CD4-positive, CD25-positive, alpha-beta regulatory T cell (primary cell): ENCODE results near the gene GRN. TPM values are rescaled to one million over a fixed set of nuclear protein-coding genes. Genes with fewer than 3 reads are reported as not detected.

ENCODE experiments used
- ATAC-seq, 2 donors: fragments of 150-1000 bp; cut with Tn5 transposase; one replicate each; pipeline ENCODE4 v1.10.0; 2021; ENCODE audit warnings: low read depth in 2 of 2, moderate number of reproducible peaks in 2 of 2, moderate library complexity in 1 of 2
- DNase-seq, 3 donors: peaks; one replicate each; pipeline versions ENCODE4 v3.0.0 to v3.0.0-alpha.2; 2012 to 2022; ENCODE audit warnings: mixed read lengths in 1 of 3
- H3K27ac ChIP-seq: one replicate; pipeline ENCODE4 v1.7.0; 2013; ENCODE audit warnings: mild to moderate bottlenecking, low read length; ENCODE audit not compliant: insufficient read depth, poor library complexity, severe bottlenecking
- H3K27me3 ChIP-seq: one replicate; pipeline ENCODE4 v1.7.0; 2013; ENCODE audit warnings: low read length; ENCODE audit not compliant: control insufficient read depth, insufficient read depth
- H3K36me3 ChIP-seq: one replicate; pipeline ENCODE4 v1.7.0; 2013; ENCODE audit warnings: mild to moderate bottlenecking, low read length, moderate library complexity; ENCODE audit not compliant: control insufficient read depth, insufficient read depth
- H3K4me1 ChIP-seq: 2 replicates; pipeline ENCODE4 v1.7.0; 2013; ENCODE audit warnings: mild to moderate bottlenecking, low read length; ENCODE audit not compliant: insufficient read depth, control insufficient read depth, poor library complexity, severe bottlenecking
- H3K4me3 ChIP-seq: one replicate; pipeline ENCODE4 v1.7.0; 2013; ENCODE audit warnings: low read depth, mild to moderate bottlenecking, low read length, moderate library complexity
- H3K9me3 ChIP-seq, 2 experiments: 1 replicate in 1 of 2; 2 replicates in 1 of 2; pipeline ENCODE4 v1.7.0; 2013; ENCODE audit warnings: low read length in 2 of 2, mild to moderate bottlenecking in 1 of 2, moderate library complexity in 1 of 2; ENCODE audit not compliant: control insufficient read depth in 2 of 2
- H3K27ac Mint-ChIP-seq, 3 donors: one replicate each; pipeline ENCODE4 v1.8.0; 2020 to 2022; ENCODE audit warnings: mild to moderate bottlenecking in 3 of 3, mixed read lengths in 3 of 3, moderate library complexity in 2 of 3
- H3K27me3 Mint-ChIP-seq: one replicate; pipeline ENCODE4 v1.8.0; 2022; ENCODE audit warnings: mild to moderate bottlenecking, mixed read lengths
- H3K36me3 Mint-ChIP-seq: one replicate; pipeline ENCODE4 v1.8.0; 2020; ENCODE audit warnings: mixed read lengths
- H3K4me1 Mint-ChIP-seq, 4 donors: one replicate each; pipeline ENCODE4 v1.8.0; 2020 to 2022; ENCODE audit warnings: mixed read lengths in 4 of 4, mild to moderate bottlenecking in 1 of 4
- H3K4me3 Mint-ChIP-seq, 4 donors: one replicate each; pipeline ENCODE4 v1.8.0; 2020 to 2022; ENCODE audit warnings: mild to moderate bottlenecking in 4 of 4, mixed read lengths in 4 of 4, moderate library complexity in 3 of 4
- H3K9me3 Mint-ChIP-seq, 7 donors: one replicate each; pipeline ENCODE4 v1.8.0; 2020 to 2022; ENCODE audit warnings: mixed read lengths in 7 of 7, mild to moderate bottlenecking in 3 of 7, moderate library complexity in 2 of 7
- polyA plus RNA-seq, 4 donors: library from polyadenylated mRNA; unstranded; fragments of 300-500 nt; fragmentation: Illumina TruSeq; gene quantifications; one replicate each; pipeline ENCODE4 v1.2.3, GENCODE V29; 2021
- total RNA-seq: library from RNA; stranded (reverse); gene quantifications from one replicate; pipeline ENCODE4 v1.2.3, GENCODE V29; 2022

Gene GRN
- 24.3 TPM for total RNA-seq
- 10 to 100 TPM; 29.1 to 39.4 (median 33.7) TPM for polyA plus RNA-seq

DNA sequence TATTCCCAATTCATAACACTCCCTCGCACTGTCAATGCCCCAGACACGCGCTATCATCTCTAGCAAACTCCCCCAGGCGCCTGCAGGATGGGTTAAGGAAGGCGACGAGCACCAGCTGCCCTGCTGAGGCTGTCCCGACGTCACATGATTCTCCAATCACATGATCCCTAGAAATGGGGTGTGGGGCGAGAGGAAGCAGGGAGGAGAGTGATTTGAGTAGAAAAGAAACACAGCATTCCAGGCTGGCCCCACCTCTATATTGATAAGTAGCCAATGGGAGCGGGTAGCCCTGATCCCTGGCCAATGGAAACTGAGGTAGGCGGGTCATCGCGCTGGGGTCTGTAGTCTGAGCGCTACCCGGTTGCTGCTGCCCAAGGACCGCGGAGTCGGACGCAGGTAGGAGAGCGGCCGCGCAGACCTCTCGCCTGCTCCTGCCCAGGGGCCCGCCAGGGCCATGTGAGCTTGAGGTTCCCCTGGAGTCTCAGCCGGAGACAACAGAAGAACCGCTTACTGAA is at the start of gene GRN:
TSS of gene GRN (plus strand) at position 364 of the 515 bp plus-strand sequence. CDS start 3,863 bp downstream, outside the sequence.
- Mint-ChIP-seq H3K4me3 (peak within 1 kb of the TSS; percentile 93 to 99 (median 95)), H3K9me3 (no peaks in the 10 kb centered on the region), H3K4me1 (peaks cover 0 to 25% (median 14%) of the 10 kb centered on the region in 4 donors), H3K36me3 (no peaks in the 10 kb centered on the region), H3K27ac (peak within 1 kb of the TSS; percentile 71 to 90 (median 85)), H3K27me3 (peaks cover 14% of the 10 kb centered on the region)
- DNase-seq = peak; percentile 77 to 90 (median 83)
- peak; percentile 95 to 98 for ATAC-seq
- no peaks in the 10 kb centered on the region for H3K36me3 ChIP-seq
- peak within 1 kb of the TSS; percentile 44 for H3K27ac ChIP-seq
- H3K27me3 ChIP-seq = no peaks in the 10 kb centered on the region
- H3K4me1 ChIP-seq = peaks cover 19% of the 10 kb centered on the region
- H3K4me3 ChIP-seq = peak within 1 kb of the TSS; percentile 87
- H3K9me3 ChIP-seq = no peaks in the 10 kb centered on the region

DNA sequence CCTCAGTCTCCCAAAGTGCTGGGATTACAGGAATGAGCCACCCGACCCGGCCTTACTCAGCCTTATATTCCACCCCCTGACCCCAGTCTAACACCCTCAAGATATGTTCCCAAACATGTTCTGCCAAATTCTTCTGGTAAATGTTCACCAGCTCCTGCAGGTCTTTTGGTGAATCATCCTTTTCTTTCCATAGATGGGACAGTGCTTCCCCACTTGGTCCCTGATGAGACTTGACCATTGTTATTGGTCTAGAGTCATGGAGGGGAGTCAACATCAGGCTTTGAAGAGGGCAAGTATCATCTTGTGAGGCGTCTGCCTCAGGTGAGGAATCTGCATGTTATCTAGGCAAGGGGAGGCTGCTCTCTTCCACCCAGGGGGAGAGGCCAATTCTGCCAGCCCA is 47.1 kb upstream of the GRN start:
- ATAC-seq = no peak

DNA sequence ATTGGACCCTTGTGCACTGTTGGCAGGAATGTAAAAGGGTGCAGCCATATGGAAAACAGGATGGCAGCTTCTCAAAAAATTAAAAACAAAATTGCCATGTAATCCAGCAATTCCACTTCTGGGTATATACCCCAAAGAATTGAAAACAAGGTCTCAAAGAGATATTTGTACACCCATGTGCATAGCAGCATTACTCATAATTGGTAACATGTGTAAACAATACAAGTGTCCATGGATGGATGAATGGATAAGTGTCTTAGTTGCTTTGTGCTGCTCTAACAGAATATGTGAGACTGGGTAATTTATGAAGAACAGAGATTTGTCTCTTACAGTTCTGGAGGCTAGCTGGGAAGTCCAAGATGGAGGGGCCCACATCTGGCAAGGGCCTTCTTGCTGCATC is 40.5 kb upstream of the GRN start:
- ATAC-seq = no peak
- H3K4me1 Mint-ChIP-seq = peaks cover 0 to 19% (median 6%) of the 10 kb centered on the region in 4 donors
- H3K36me3 Mint-ChIP-seq = no peaks in the 10 kb centered on the region
- H3K4me3 Mint-ChIP-seq = no peak overlapping the region
- H3K9me3 Mint-ChIP-seq = peaks cover 0 to 2% (median 0%) of the 10 kb centered on the region in 7 donors
- Histone ChIP-seq H3K4me3 (no peak overlapping the region), H3K27me3 (peaks cover 15% of the 10 kb centered on the region), H3K36me3 (no peaks in the 10 kb centered on the region), H3K4me1 (peaks cover 17% of the 10 kb centered on the region), H3K27ac (no peak overlapping the region), H3K9me3 (no peaks in the 10 kb centered on the region)
- DNase-seq = no peak
- no peak overlapping the region for H3K27ac Mint-ChIP-seq
- peaks cover 46% of the 10 kb centered on the region for H3K27me3 Mint-ChIP-seq

More for the DNA sequence above, 47.1 kb upstream of the GRN start:
- H3K9me3 Mint-ChIP-seq = no peaks in the 10 kb centered on the region
- H3K36me3 ChIP-seq = no peaks in the 10 kb centered on the region
- H3K4me3 ChIP-seq = no peak overlapping the region
- no peak for DNase-seq
- H3K4me1 ChIP-seq = no peaks in the 10 kb centered on the region
- H3K36me3 Mint-ChIP-seq = no peaks in the 10 kb centered on the region
- peaks cover 5% of the 10 kb centered on the region for H3K27me3 ChIP-seq
- no peak overlapping the region for H3K27ac Mint-ChIP-seq
- H3K4me1 Mint-ChIP-seq = peaks cover 0 to 6% (median 0%) of the 10 kb centered on the region in 4 donors
- H3K9me3 ChIP-seq = no peaks in the 10 kb centered on the region
- no peak overlapping the region for H3K4me3 Mint-ChIP-seq
- H3K27ac ChIP-seq = no peak overlapping the region
- H3K27me3 Mint-ChIP-seq = peaks cover 34% of the 10 kb centered on the region

DNA sequence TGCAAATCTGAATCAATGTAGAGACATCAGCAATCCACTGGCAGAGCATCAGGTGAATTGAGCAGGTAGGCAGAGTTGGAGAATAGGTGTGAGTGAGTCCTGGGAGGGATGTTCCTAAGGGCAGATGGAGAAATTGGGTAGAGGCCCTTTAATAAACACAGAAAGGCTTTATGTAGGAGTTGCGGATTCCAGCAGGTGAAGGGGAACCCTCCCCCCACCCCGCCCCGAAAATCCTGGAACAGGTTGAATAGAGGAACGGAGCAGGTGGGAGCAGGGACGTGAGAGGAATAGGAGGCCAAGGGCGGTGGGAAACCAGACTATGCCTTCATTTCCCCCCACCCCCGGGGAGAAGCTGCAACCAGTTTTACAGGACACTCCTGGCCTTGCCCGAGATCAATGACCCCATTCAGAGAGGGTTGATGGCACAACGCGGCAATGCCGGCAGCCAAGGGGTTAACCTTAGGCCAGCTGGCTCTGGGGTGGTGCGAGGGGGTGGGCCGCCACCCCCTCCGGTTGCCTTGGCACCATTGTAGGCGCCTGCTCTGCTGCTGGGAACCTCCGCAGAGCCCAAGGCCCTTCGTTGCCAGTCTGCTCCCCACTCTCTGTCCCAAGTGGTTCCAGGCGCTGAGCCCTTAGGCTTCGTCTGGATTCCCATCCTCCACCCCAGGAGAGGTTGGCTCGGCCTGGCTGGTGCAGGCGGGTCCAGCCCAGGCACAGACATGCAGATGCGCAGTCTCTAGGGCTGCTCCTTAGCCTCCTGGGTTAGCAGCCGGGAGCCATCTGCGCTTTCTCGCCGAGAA is 37.5 kb upstream of the GRN start:
- peaks cover 40% of the 10 kb centered on the region for H3K27me3 Mint-ChIP-seq
- H3K4me1 ChIP-seq = peaks cover 17% of the 10 kb centered on the region
- H3K27ac ChIP-seq = no peak overlapping the region
- no peaks in the 10 kb centered on the region for H3K9me3 ChIP-seq
- peaks cover 0 to 4% (median 0%) of the 10 kb centered on the region in 7 donors for H3K9me3 Mint-ChIP-seq
- H3K27me3 ChIP-seq = peaks cover 10% of the 10 kb centered on the region
- ATAC-seq (no peak), DNase-seq (no peak)
- peaks cover 0 to 23% (median 8%) of the 10 kb centered on the region in 4 donors for H3K4me1 Mint-ChIP-seq
- H3K4me3 ChIP-seq = no peak overlapping the region
- H3K27ac Mint-ChIP-seq = peak overlapping the region in 1 of 3 donors; percentile 28
- H3K36me3 Mint-ChIP-seq = no peaks in the 10 kb centered on the region
- no peaks in the 10 kb centered on the region for H3K36me3 ChIP-seq
- H3K4me3 Mint-ChIP-seq = peak overlapping the region in 3 of 4 donors; percentile 0 to 72 (median 66)

DNA sequence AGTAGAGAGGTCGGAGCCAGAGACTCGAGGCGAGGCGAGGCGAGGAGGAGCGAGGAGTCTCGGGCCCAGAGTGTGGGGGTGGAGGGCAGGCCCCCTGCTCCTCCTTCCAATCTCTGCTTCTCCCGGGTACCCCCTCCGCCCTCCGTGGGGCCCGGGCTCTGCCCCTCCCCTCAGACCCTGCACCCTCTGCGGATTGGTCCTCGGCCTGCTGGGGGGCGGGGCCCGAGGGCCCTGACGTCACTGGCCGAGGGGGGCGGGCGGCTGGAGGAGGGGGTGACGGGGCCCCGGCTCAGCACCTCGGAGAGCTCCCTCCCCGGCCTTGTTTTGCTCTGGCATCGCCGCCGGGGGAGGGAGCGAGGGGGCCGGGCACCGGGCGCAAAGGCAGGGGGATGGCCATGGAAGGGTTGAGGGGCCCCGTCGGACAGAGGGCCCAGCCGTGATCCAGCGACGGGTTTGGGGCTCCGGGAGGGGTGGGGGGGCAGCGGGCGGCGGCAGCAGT is 36.7 kb upstream of the GRN start, which contains the start of gene RUNDC3A:
TSS of gene RUNDC3A (plus strand) at position 282 of the 499 bp plus-strand sequence. CDS start 232 bp downstream, outside the sequence.
- Mint-ChIP-seq H3K4me3 (peak within 1 kb of the TSS; percentile 0 to 72 (median 52)), H3K27me3 (peaks cover 42% of the 10 kb centered on the region), H3K36me3 (no peaks in the 10 kb centered on the region), H3K27ac (no peak within 1 kb of the TSS), H3K4me1 (peaks cover 0 to 23% (median 8%) of the 10 kb centered on the region in 4 donors), H3K9me3 (peaks cover 0 to 4% (median 0%) of the 10 kb centered on the region in 7 donors)
- Histone ChIP-seq H3K27ac (no peak within 1 kb of the TSS), H3K4me1 (peaks cover 17% of the 10 kb centered on the region), H3K27me3 (peaks cover 10% of the 10 kb centered on the region), H3K4me3 (no peak within 1 kb of the TSS), H3K36me3 (no peaks in the 10 kb centered on the region), H3K9me3 (no peaks in the 10 kb centered on the region)
- peak; percentile 67 to 78 (median 73) for DNase-seq
- peak; percentile 78 to 81 for ATAC-seq

DNA sequence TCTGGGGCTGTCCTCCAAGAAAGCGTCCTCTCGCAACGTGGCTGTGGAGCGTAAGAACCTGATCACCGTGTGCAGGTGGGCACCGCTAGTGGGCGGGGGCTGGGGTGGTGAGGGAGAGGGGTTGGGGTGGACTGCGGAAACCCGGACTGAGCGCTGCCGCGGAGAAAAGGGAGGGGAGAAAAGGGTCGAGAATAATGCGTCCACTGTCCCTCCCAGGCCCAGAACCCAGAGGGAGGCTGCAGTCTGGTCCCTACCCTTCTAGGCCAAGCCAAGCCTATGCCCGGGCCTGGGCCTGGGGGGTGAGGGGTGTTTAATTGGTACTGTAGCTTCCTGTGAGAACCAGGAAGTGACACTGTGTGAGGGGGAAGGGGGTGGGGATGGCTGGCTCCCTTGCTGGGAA is 36.2 kb upstream of the GRN start:
- peak overlapping the region in 2 of 4 donors; percentile 41 to 72 for H3K4me3 Mint-ChIP-seq
- H3K9me3 Mint-ChIP-seq = peaks cover 0 to 4% (median 0%) of the 10 kb centered on the region in 7 donors
- H3K4me1 ChIP-seq = peaks cover 17% of the 10 kb centered on the region
- H3K27me3 ChIP-seq = peaks cover 10% of the 10 kb centered on the region
- no peak overlapping the region for H3K27ac ChIP-seq
- H3K9me3 ChIP-seq = no peaks in the 10 kb centered on the region
- H3K4me3 ChIP-seq = no peak overlapping the region
- DNase-seq = no peak
- H3K36me3 Mint-ChIP-seq = no peaks in the 10 kb centered on the region
- no peak for ATAC-seq
- no peak overlapping the region for H3K27ac Mint-ChIP-seq
- H3K27me3 Mint-ChIP-seq = peaks cover 38% of the 10 kb centered on the region
- no peaks in the 10 kb centered on the region for H3K36me3 ChIP-seq
- H3K4me1 Mint-ChIP-seq = peaks cover 0 to 23% (median 8%) of the 10 kb centered on the region in 4 donors

DNA sequence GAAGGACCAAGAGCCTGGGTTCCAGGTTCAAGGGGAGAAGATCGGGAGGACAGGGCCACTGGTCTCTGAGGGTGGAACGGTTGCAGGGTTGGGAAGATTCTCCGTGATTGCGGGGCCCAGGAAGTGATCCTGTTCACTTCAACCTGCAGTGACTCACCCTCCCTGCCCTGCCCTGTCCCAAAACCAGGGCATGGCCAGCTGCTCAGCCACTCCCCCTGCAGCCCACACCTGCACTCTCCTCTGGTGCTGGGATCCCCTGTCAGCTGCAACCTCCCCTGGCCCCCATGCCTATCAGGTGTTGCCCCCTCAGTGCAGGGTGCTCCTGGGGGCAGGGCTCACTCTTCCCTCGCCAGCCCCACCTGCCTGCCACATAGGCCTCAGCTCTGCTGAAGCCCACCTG is 35.6 kb upstream of the GRN start:
- H3K27me3 Mint-ChIP-seq = peaks cover 36% of the 10 kb centered on the region
- H3K4me3 Mint-ChIP-seq = peak overlapping the region; percentile 18 to 72 (median 66)

More for the DNA sequence above, 35.6 kb upstream of the GRN start:
- no peak overlapping the region for H3K4me3 ChIP-seq
- no peaks in the 10 kb centered on the region for H3K36me3 ChIP-seq
- H3K9me3 ChIP-seq = no peaks in the 10 kb centered on the region
- peaks cover 17% of the 10 kb centered on the region for H3K4me1 ChIP-seq
- H3K27ac Mint-ChIP-seq = peak overlapping the region in 1 of 3 donors; percentile 75
- peaks cover 0 to 28% (median 8%) of the 10 kb centered on the region in 4 donors for H3K4me1 Mint-ChIP-seq
- H3K27ac ChIP-seq = no peak overlapping the region
- ATAC-seq (no peak), DNase-seq (no peak)
- peaks cover 0 to 4% (median 0%) of the 10 kb centered on the region in 7 donors for H3K9me3 Mint-ChIP-seq
- H3K27me3 ChIP-seq = peaks cover 15% of the 10 kb centered on the region
- no peaks in the 10 kb centered on the region for H3K36me3 Mint-ChIP-seq
